HG03280 (cell line): ENCODE results near the gene GJD4.

Experiments used
- ATAC-seq: cut with Tn5 transposase; IDR thresholded peaks from one replicate; pipeline ENCODE4 v1.9.1; 2021; ENCODE audit warnings: mild to moderate bottlenecking, moderate library complexity; ENCODE audit not compliant: unreplicated experiment

The GJD4 gene, protein sequence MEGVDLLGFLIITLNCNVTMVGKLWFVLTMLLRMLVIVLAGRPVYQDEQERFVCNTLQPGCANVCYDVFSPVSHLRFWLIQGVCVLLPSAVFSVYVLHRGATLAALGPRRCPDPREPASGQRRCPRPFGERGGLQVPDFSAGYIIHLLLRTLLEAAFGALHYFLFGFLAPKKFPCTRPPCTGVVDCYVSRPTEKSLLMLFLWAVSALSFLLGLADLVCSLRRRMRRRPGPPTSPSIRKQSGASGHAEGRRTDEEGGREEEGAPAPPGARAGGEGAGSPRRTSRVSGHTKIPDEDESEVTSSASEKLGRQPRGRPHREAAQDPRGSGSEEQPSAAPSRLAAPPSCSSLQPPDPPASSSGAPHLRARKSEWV

DNA sequence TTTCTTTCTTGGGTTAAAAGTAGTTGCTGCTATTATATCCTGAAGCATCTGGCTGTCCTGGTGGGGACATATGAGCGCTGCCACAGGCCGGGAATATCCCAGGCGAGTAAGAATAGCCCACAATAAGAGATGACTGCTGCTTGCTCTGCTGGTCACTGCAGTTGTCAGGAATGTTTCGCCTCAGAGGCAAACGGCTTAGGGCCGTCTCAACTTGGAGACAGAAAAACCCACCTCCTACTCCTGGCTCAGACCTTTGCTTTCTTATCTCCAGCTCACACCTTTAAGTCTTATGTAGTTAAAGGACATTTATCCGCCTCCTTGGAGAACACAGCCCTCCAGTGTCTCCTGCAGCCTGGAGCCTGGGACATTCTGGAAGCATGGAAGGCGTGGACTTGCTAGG is at the start of gene GJD4:
TSS of gene GJD4 (plus strand) at position 151 of the 400 bp plus-strand sequence. CDS start at position 378, 227 bp downstream.
- ATAC-seq, result no peak

DNA sequence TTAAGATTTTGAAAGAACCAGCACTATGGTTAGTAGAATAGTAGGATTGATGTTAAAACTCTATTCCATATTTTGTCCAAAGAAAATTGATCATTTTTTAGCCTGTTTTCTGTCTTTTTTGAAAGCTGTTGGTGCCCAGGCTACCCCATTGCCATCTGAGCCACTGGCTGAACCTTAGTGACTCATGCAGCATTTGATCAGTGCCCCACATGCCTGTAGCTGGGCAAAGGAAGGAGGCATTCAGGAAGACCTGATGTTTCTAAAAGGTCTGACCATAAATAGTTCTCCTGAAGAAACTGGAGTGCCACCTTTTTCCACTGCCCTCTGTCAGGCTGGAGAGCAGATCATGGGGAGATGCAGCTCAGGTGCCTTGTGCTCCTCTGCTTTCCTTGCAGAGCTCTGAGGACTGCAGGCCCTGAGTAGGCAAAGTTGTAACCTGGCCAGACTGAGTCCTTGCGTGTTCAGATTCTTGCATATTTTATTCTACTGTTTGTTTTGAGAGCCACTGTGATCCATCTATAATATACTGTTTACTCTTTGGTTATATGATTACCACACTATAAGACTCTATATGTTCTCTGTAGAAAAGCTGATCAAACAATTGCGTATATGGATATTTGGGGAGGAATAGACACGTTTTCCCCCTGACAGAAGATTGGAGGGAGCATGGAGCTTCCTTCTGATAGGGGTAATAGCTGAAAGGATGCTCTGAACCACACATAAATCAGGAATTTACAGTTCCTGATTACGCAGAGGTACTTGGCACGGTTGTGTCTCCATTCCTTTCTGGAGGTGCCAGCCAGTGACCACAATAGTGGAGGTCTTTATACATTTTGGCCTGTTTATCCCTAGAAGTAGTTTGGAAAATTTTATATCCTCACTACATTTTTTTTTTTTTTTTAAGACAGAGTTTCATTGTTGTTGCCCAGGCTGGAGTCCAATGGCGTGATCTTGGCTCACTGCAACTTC is 48.9 kb upstream of the GJD4 start:
- no peak for ATAC-seq

DNA sequence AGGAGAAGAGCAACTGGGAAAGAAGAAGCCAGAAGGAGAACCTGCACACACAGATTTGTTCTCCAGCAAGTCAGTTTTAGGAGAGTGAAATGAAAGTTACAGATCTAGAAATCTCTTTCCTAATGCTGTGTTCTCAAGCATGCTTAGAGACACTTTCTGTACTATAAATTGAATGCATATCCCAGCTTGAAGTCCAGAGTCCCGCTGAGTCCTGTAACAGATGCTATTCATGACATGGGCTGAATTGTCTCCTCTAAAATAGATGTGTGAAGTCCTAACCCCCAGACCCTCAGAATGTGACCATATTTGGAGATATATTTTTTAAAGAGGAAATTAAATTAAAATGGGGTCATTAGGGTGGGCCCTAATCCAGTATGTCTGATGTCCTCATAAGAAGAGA is 46.9 kb upstream of the GJD4 start:
- ATAC-seq, result no peak

DNA sequence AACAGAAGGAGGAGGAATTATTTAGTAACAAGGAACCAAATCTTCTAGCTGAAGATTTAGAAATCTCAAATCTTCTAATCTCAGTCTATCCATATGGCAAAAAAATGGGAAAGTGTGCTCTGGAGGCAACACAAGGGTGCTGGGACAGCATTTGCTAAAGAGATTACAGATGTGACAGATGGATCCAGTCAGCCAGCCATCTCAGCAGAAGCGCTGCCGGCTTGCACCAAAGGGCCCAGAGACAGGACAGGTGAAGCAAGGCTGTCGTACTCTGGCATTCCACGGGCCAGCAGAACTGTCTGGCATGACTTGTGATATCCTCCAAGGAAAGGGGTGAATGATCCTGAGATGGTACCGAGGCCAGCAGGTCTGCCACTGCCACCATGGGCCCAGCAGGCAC is 45.7 kb upstream of the GJD4 start:
- ATAC-seq, result no peak

DNA sequence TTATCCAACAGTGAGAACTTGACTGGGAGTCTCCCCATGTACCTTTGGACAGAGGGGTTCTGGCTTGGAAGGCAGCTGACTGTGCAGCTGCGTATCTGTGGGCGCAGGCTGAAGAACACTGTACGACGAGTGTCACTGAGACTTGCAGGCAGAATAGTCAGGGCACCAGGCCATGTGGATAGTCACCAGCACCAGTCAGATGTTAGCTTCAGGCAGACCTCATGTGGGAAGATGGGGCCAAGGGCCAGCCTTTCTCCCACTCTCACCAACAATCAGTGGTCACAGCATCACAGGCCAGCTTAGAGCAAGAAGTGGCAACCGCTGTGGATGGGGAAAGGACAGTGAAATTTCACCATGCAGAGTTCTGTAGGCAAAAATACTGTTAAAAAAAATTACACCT is 43.4 kb upstream of the GJD4 start:
- ATAC-seq, result no peak

DNA sequence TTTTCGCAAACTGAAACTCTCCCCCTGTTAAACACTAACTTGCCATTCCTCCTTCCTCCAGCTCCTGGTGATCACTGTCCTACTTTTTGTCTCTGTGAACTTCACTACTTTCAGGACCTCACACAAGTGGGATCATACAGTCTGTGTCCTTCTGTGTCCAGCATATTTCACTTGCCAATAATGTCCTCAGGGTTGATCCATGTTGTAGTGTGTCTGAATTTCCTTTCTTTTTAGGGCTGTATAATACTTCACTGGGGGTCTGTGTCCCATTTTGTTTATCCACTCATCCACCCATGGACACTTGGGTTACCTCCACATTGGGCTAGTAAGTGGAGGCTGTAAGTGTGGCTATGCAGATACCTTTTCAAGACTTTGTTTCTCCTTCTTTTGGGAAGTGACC is 42.7 kb upstream of the GJD4 start:
- ATAC-seq, result no peak

DNA sequence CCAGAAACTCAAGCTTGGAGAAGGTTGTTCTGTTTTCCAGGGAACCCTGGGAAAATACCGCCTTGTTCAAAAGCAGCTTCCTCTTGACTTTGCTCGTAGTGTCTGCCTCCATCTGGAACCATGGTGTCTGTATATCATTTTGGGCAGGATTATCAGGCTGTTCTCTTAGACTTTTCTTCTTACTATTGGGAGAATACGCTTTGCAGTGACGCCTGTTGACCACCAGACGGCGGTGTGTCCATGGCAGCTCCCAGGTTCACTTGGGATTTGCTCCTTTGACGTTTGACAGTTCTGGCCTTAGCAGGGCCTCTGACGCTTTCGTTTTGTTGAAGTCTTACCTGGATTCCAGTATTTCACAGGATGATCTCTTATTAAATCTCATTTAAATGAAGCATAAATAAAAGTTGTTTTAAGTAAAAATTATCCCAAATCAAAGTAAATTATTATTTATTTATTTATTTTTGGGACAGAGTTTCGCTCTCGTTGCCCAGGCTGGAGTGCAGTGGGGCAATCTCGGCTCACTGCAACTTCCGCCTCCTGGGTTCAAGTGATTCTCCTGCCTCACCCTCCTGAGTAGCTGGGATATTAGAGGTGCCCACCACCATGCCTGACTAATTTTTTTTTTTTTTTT is 41.8 kb upstream of the GJD4 start:
- peak; percentile 57 for ATAC-seq

DNA sequence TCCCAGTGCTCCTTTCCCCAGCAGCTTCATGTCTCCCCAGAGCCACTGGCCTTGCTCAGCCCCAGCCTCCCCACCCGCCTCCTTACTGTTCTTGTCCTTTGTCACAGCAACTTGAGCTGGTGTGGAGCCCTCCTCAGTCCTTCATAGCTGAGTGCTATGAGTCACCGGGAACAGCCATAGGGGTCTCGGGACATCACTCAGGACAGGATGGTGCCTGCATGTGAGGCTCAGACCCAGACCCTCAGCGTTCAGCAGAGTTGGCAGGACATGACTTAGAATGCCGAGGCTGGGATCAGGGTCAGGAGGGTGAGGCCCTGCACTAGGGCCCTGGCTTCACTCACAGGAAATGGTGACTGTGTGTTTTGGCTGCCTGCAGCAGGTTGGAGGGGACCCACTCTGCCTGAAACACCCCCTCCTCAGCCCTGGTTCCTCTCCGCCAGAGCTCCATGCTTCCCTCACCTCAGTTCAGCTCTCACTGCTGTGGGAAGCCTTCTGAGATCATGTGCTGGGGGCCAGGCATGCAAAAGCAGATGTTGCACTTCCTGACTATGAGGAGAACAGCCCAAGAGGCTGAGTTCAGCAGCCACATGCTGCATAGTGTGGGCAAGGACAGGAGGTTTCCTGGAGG is 40.7 kb upstream of the GJD4 start:
- no peak for ATAC-seq

DNA sequence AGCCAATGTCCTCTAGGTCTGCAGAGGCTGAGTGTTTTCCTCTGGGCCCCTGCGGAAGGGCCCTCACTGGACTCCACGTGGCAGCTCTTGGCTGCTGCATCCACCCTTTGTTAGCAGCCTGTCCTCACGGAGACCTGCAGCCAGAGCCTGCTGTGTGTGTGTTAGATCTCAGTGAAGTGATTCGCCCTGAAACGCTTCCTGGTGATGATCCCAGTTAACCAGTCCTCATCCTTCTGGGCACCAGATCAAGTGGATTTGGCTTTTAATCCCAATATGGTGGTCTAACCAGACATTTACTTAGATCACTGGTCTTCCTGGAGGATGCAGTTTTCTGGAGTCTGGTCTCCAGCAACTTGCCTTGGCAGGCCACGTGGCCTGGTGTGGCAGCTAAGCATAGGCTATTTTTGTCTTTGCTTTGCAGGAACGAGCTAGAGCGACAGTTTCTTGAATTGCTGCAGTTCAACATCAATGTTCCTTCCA is 39.5 kb upstream of the GJD4 start:
- ATAC-seq, result no peak

DNA sequence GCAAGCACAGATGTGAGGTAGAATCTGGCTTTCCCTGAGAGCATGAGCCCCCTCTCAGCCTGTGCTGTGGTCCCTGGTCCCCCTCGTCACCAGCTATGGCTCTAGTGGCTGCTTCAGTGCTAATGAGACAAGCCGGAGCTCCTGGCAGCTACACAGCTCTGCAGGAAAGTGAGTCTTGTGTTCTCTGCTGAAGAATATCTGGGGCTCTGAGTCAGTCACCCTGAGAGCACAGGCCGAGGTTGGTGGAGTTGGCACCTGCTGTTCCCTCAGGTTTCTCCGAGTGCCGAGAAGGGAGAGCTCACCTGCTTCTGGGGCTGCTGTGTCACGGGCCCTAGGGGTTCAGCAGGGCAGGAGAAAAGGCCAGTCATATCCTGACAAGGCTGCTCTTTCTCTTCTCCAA is 37.2 kb upstream of the GJD4 start:
- no peak for ATAC-seq

DNA sequence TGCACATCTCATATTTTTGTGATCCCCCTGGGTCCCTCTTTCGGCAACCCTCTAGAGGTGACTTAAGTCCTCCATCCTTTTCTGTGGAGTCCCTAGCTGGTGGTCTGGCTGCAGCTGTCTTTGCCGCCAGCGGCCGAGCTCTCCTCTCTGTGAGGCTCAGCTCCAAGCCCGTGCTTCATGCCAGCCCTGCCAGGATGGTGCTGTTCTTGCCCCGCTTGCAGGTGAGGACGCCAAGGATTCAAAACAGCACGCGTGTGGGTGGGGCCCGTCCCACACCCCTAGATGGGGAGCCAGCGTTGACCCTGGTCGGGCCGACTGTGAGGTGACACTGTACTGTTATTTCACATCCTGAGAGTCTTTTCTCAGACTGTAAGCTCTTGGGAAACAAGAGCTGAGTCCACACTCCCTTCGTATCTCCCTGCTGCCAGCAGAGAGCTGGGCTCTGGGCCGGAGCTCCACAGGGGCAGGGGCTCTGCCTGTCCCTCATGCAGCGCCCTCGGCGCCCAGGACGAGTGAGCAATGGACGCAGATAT is 36.6 kb upstream of the GJD4 start:
- no peak for ATAC-seq

DNA sequence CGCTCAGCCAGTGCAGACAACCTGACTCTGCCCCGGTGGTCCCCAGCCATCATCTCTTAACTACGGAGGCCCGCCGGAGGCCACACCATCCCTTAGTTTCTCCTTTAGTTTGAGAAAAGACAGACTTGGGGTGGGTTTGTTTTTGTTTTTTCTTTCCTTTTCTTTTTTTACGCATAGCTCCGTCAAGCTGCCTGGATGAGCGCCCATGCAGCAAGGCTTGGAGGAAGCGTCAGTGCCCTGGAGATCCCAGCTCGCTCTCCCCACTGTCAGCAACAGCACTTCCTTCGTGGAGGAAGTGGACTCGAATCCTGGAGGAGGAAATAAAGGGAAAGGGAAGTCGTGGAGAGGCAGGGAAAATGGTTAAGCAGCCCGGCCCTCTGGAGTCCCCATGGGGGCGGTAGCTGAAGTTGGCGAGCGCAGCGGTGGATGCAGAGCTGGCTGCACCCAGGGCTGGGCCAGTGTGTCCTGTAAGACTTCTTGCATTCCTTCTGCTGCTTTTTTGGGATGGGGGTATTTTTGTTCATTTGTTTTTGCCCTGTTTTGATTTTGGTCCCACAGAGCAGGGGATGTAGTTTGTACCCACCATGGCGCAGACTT is 35.9 kb upstream of the GJD4 start:
- ATAC-seq, result no peak

DNA sequence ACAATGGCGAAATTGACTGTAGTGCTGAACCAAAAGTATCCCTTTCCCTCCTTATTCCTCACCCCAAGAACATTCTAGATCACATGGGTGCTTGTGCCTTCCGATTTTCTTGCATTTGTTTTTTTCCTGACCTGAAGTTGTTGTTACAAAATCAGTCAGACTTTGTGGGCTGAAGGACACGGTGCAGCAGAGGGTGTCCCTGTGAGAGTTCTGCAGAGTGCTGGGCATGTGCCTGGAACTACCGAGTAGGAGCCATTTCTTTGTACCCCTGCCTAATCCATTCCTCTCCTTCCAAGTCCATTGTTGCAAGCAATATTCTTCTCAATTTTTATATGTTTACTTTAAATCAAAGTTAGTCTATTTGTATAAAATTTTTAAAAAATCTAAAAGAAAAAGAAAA is 35.3 kb upstream of the GJD4 start:
- ATAC-seq, result no peak

DNA sequence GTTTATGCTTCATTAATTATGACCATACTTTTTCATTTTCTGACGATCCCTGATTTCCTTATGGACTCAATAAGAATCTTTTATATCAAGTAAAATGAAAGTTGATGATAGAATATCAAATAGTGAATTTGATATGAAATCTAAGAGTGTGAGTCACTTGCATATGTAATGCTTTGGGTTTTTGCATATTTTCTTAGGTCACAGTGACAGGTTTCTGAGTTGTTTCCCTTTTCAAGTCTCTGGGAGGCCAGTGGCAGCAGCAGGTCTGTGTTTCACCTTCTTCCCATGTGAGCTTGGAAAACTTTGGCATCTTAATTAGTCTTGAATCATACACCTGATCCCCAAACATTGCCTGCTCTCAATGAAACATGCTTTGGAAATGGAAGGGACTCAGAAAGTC is 34.7 kb upstream of the GJD4 start:
- ATAC-seq, result no peak

DNA sequence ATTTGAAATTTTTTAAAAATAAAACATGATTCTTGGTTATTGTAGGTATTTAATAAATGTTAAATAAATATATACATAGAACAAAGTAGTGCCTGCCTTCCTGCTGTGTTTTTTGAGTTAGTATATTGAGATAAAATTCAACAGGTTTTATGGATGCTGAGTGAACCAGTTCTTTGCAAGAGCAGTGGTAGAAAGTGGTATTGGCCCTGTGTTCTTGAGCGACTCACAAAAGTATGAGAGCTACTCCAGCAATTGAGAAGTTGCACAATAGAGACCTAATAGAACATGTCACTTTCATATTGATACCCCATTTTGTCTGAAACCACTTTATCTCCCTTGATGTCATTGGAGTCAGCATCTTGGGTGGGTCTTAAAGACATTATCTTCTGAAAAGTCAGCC is 32.6 kb upstream of the GJD4 start:
- no peak for ATAC-seq

DNA sequence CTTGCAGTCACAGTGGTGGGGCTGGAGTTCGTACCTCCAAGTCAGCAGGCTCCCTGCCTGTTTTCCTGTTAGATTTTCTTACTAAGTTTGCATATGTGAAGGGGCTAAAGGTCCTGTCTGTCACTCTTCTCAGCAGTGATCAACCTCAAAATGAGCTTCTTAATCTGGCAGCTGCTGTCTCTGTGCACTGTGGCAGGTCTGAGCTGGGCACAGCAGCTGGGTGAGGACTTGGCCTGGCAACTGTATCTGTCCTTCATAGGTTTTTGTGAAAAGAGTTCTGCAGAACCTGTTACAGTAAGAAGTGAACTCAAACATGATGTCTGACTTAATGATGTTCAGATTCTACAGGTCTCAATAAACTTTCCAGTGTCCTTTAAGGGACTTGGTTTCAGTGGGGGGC is 31.3 kb upstream of the GJD4 start:
- ATAC-seq, result no peak

DNA sequence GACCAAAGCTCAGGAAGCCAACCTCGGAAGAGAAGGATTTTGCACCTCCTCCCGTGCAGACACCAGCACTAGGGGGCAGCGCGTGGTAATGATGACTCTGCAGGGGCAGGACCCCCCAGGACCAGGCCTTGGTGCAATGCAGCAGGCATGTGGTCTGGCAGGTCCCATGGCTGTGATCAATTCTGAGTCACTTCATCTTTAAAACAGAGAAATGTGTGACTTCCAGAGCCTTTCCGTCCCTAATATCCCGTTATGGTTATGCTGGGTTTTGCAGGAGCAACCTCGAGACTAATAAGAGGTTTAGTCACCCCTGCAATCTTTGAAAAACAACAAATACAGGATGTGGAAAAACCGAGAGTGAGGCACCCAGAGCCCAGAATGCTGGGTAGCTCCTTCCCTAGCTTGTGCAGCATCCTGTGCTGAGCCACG is 30.2 kb upstream of the GJD4 start:
- no peak for ATAC-seq

DNA sequence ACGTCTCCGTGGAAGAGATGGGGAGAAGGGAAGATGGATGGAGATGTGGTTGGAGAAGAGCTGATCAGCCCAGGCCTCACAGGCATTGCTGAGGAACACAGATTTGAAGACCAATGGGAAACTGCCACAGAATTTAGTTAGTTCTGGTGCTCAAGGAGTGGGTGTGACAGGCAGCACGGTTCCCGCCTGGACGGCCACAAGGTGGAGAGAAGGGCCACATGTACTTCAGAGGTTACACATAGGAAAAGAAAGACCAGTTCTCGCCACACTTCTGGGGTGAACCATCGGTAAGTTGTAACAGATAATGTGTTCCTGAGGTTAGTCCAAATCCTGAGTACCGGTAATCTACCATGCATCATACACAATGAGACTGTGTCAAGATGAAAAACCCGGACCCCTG is 29.5 kb upstream of the GJD4 start:
- ATAC-seq, result no peak

DNA sequence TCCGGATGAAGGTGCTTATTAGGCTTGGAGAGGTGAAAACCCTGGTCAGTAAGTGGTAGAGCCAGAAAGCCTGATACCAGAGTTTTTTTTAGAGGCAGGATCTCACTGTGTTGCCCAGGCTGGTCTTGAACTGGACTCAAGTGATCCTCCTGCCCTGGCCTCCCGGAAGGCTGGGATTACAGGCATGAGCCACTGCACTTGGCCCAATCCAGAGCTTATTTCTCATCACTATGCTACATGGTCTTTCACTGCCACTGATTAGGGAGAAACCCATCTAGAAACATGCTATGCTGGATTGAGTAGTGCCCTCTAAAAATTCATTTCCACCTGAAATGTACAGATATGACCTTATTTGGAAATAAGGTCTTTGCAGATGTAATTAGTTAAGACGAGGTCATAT is 28.4 kb upstream of the GJD4 start:
- ATAC-seq, result no peak

DNA sequence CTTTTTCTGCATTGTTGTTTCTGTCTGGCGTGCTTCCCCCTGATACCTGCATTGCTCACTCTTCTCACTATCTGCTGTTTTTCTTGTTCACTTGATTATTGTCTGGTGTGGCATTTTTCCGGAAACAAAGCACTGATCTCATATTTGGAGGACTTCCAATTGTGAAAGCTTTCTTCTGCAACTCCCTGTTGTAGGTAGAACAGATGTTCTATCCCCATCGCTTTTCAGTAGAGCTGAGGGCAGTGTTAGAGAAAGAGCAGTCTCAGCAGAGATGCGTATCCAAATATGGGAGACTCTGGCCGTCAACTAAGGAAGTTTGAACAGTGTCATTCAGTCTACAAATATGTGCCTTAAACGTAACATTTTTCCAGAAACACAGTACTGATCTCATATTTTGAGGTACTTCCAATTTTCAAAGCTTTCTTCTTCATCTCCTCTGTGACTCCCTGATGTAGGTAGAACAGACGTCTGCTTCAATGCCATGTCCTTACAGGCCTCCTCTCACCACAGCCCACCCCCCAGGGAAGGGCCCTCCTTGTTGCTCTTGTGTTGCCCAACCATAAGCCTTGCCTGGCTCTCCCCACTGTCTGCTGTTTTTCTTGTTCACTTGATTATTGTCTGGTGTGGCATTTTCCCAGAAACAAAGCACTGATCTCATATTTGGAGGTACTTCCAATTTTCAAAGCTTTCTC is 27.1 kb upstream of the GJD4 start:
- no peak for ATAC-seq
